Measurements from ENCODE around the gene PAX3.

The PAX3 gene

DNA sequence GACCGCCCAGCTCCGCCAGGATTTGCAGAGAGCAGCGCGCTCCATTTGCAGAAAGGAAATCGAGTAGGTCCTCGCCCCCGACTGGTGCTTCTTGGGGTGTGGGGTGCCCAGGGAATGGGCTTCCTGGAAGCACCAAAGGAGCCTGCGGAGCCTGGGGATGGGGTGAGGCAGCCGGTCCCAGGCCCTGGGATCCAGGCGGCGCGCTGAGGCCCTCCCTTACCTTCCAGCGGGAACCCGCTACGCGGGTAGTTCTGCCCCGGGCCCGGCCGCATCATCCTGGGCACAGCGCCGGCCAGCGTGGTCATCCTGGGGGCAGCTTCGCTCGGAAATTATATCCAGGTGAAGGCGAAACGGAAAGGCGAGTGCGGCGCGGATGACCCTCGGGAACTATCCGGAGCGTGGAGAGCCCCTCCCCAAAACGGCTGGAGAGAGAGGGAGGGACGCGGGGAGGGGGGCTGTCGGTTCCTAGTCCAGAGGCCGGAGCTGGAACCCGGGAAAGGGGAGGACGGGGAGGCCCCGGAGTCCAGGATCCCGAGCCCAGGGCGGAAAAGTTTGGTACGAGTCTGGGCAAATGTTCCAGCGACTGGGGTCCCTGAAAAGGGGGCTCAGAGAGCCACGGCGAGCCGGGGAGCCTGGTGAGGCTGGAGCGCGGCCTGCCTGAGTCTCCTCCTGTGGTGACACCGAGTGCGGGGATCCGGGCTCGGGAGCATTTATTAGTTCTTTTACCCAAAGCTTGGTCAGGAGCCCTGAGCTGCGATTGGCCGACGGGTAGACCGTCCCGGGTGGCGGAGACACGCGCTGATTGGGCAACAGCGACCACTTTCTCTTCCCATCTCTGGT, at the start of gene PAX3:
TSS of gene PAX3 (minus strand) at position 688 of the 840 bp plus-strand sequence. CDS start at position 305, 383 bp downstream.
- Mint-ChIP-seq H3K27me3 (ENCODE audit: low read depth, poor library complexity) (peaks cover 98% of the 10 kb centered on the region), H3K36me3 (ENCODE audit: low read depth) (no peaks in the 10 kb centered on the region), H3K4me3 (peak within 1 kb of the TSS; percentile 80), H3K4me1 (peaks cover 93% of the 10 kb centered on the region), H3K9me3 (no peaks in the 10 kb centered on the region), H3K27ac (peak within 1 kb of the TSS; percentile 80)
- DNase-seq: peak; percentile 79
- TF ChIP-seq, protein P1, sequence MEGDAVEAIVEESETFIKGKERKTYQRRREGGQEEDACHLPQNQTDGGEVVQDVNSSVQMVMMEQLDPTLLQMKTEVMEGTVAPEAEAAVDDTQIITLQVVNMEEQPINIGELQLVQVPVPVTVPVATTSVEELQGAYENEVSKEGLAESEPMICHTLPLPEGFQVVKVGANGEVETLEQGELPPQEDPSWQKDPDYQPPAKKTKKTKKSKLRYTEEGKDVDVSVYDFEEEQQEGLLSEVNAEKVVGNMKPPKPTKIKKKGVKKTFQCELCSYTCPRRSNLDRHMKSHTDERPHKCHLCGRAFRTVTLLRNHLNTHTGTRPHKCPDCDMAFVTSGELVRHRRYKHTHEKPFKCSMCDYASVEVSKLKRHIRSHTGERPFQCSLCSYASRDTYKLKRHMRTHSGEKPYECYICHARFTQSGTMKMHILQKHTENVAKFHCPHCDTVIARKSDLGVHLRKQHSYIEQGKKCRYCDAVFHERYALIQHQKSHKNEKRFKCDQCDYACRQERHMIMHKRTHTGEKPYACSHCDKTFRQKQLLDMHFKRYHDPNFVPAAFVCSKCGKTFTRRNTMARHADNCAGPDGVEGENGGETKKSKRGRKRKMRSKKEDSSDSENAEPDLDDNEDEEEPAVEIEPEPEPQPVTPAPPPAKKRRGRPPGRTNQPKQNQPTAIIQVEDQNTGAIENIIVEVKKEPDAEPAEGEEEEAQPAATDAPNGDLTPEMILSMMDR (IDR thresholded peaks at IDR 0.05): no peak

DNA sequence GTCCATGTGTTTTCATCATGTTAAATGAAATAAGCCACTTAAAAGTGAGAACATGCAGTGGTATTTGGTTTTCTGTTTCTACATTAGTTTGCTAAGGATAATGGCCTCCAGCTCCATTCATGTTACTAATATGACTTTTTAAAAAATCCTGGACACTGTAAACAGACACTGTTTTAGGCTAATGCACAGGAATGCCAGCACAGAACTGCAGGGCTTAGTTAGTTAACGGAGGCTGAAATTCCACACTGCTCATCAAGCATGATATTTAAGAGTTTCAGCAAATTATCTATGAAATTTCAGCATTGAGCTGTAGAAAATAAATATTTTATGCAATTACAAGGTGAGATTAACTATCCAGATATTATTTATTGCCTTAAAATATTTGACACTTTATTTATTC, 42.5 kb upstream of the PAX3 start:
- no peaks in the 10 kb centered on the region for H3K36me3 Mint-ChIP-seq (ENCODE audit: low read depth)
- H3K4me3 Mint-ChIP-seq: no peak overlapping the region
- no peak overlapping the region for H3K27ac Mint-ChIP-seq
- H3K27me3 Mint-ChIP-seq (ENCODE audit: low read depth, poor library complexity): peaks cover 2% of the 10 kb centered on the region
- no peak for DNase-seq
- TF ChIP-seq, protein P1 (IDR thresholded peaks at IDR 0.05): no peak
- peaks cover 8% of the 10 kb centered on the region for H3K4me1 Mint-ChIP-seq
- H3K9me3 Mint-ChIP-seq: no peaks in the 10 kb centered on the region

DNA sequence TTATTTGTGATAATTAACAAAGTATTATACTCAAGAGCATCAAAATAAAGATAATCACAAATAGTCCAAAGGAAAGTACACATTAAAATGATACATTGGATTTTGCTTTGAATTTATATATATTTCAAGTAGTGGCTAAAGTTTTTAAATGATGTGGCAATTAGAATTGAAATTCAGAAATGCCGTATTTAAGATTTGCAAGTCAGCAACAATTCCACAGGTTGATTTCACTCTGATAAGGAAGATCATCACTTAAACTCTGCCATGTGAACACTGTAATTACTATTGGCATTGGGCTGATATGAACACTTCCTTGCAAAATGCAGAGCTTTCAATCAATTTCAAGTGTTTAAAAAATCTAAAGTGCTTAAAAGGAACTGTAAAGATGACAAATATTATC, 39.6 kb upstream of the PAX3 start:
- Mint-ChIP-seq H3K4me1 (peaks cover 8% of the 10 kb centered on the region), H3K27me3 (ENCODE audit: low read depth, poor library complexity) (peaks cover 2% of the 10 kb centered on the region), H3K4me3 (no peak overlapping the region), H3K9me3 (peaks cover 24% of the 10 kb centered on the region), H3K27ac (no peak overlapping the region), H3K36me3 (ENCODE audit: low read depth) (peaks cover 19% of the 10 kb centered on the region)
- TF ChIP-seq, protein P1 (IDR thresholded peaks at IDR 0.05): no peak
- no peak for DNase-seq

DNA sequence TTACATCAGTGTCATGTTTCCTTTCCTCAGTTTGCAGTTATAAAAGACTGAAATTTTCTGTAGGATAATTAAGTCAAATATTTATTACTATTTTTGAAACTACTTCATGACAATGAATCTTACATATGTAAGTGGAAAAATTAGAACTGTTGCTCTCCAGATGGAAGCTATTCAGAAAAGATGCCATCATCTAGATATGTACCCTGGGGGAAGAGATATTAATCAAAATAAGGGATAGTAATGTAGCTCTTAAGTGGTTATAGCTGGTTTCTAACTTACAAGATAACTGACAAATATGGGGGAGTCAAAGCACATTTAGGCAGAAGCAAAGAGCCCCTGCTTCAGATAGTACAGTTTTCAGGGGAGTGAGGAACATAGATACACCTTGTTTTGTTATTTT, 38.1 kb upstream of the PAX3 start:
- no peak overlapping the region for H3K27ac Mint-ChIP-seq
- H3K36me3 Mint-ChIP-seq (ENCODE audit: low read depth): peaks cover 19% of the 10 kb centered on the region
- peaks cover 2% of the 10 kb centered on the region for H3K27me3 Mint-ChIP-seq (ENCODE audit: low read depth, poor library complexity)
- H3K9me3 Mint-ChIP-seq: peaks cover 28% of the 10 kb centered on the region
- no peak overlapping the region for H3K4me3 Mint-ChIP-seq
- no peak for DNase-seq
- H3K4me1 Mint-ChIP-seq: peaks cover 8% of the 10 kb centered on the region
- TF ChIP-seq, protein P1 (IDR thresholded peaks at IDR 0.05): no peak

DNA sequence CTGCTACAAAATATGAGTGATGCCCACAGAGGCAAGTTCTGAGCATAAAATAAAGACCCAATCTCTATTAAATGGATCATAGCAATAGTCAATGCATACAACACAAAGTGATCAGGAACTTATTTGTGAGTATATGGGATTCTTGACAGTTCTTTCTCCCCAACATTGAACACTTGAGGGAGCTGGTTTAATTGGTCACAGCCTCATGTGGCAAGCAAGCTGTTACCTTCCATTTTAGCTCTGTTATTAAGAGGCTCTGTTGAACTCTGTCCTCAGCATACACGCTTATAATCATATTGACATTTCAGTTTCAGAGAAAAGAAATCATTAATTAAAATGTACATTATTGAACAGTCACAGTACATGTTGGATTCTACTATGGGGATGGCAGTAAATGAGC, 37.6 kb upstream of the PAX3 start:
- Mint-ChIP-seq H3K9me3 (peaks cover 28% of the 10 kb centered on the region), H3K36me3 (ENCODE audit: low read depth) (peaks cover 19% of the 10 kb centered on the region), H3K27me3 (ENCODE audit: low read depth, poor library complexity) (peaks cover 2% of the 10 kb centered on the region), H3K4me1 (peaks cover 7% of the 10 kb centered on the region), H3K27ac (no peak overlapping the region), H3K4me3 (no peak overlapping the region)
- no peak for DNase-seq
- TF ChIP-seq, protein P1 (IDR thresholded peaks at IDR 0.05): no peak

DNA sequence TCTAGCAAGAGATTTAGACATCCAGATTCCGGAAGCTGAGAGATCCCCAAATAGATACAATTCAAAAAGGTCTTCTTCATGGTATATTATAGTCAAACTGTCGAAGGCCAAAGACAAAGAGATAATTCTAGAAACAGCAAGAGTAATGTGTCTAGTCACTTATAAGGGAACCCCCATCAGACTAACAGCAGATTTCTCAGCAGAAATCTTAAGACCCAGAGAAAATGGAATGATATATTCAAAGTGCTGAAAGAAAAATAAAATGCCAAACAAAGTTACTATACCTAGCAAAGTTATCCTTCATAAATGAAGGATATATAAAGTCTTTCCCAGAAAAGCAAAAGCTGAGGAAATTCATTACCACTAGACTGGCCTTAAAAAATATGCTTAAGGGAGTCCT, 36.1 kb upstream of the PAX3 start:
- no peak for DNase-seq
- peaks cover 2% of the 10 kb centered on the region for H3K27me3 Mint-ChIP-seq (ENCODE audit: low read depth, poor library complexity)
- H3K36me3 Mint-ChIP-seq (ENCODE audit: low read depth): peaks cover 19% of the 10 kb centered on the region
- no peak overlapping the region for H3K27ac Mint-ChIP-seq
- no peaks in the 10 kb centered on the region for H3K4me1 Mint-ChIP-seq
- TF ChIP-seq, protein P1 (IDR thresholded peaks at IDR 0.05): no peak
- peaks cover 34% of the 10 kb centered on the region for H3K9me3 Mint-ChIP-seq
- no peak overlapping the region for H3K4me3 Mint-ChIP-seq

All from nephron progenitor cell (in vitro differentiated cells).